Astrocyte (in vitro differentiated cells and primary cell): ENCODE data around the gene ZSCAN16.

ENCODE experiments used
- CTCF ChIP-seq: IDR thresholded peaks from 2 replicates; pipeline ENCODE4 v1.5.1; 2011; ENCODE audit warnings: low read depth, mild to moderate bottlenecking, inconsistent platforms, low read length, moderate library complexity; ENCODE audit not compliant: insufficient read depth
- EZH2 ChIP-seq: IDR thresholded peaks from 2 replicates; pipeline ENCODE4 v1.6.1; 2012; ENCODE audit warnings: mild to moderate bottlenecking, low read length, inconsistent platforms; ENCODE audit not compliant: insufficient read depth

- no peak for TF ChIP-seq CTCF
- TF ChIP-seq EZH2 = no peak
Measured at GRCh38 chr6:28115799-28116198, 8.6 kb upstream of the ZSCAN16 start.
